GM21786 (cell line): ENCODE measurements around the gene TRIM13.
A peak's percentile ranks its signal among the peaks of the same experiment; 100 is the strongest.
"Not testable (repeated sequence)": the region's sequence is repeated elsewhere in the genome, so short reads cannot be mapped to it uniquely, and the experiment has no call there.

Experiments
- ATAC-seq: cut with Tn5 transposase; IDR thresholded peaks from one replicate; pipeline ENCODE4 v1.9.1; 2021; ENCODE audit not compliant: unreplicated experiment

Gene TRIM13

GRCh38 chr13:49996951-49997895 lies at the start of gene TRIM13:
Gene TRIM13 (plus strand): TSS chr13:49997042. CDS start chr13:50011941, 14,899 bp downstream.
- peak; percentile 72 for ATAC-seq

DNA sequence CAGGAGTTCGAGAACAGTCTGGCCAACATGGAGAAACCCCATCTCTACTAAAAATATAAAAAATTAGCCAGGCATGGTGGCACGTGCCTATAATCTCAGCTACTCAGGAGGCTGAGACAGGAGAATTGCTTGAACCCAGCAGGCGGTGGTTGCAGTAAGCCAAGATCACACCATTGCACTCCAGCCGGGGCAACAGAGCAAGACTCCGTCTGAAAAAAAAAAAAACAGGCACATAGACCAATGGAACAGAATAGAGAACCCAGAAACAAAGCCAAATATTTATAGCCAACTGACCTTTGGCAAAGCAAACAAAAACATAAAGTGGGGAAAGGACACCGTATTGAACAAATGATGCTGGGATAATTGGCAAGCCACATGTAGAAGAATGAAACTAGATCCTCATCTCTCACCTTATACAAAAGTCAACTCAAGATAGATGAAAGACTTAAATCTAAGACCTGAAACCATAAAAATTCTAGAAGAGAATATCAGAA lies 48.0 kb upstream of the TRIM13 start:
- ATAC-seq: not testable (repeated sequence)

GRCh38 chr13:49951754-49952535 lies 44.9 kb upstream of the TRIM13 start:
- ATAC-seq: no peak

GRCh38 chr13:49953560-49953959 lies 43.3 kb upstream of the TRIM13 start:
- no peak for ATAC-seq

DNA sequence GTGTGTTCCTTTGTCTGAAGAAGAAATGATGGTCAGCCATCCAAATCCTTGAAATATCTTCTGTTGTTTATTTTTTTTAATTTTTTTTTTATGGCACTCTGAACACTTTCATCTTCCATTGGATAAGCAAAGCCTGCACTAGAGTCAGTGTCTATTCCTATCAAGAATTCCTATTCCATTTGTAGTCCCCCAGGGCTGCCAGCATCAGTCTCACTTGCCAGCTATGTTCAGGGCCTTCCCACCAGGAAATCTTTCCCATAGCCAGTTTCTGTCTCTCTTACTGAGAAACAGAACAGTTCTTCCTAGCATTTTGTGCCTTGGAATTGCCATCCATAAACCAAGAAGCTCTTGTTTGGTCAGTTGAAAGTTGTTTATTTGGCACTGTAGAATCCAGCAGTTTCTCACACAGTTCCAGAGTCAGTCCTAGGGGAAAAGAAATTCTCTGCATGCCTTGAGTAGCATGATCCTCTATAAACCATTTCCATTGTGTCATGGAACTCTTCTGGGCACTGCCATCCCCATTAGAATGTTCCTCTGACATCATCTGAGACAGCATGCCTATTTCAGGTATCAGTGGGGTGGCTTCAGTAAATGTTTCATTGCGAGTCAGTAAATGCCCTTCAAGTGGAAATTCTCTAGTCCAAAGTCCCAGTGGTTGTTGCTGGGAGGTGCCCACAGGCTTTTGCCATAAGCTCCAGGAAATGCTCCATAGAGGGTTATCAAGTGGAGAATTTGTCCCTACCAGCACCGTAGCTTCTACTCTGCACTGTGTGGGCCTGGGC lies 42.0 kb upstream of the TRIM13 start:
- ATAC-seq: no peak

DNA sequence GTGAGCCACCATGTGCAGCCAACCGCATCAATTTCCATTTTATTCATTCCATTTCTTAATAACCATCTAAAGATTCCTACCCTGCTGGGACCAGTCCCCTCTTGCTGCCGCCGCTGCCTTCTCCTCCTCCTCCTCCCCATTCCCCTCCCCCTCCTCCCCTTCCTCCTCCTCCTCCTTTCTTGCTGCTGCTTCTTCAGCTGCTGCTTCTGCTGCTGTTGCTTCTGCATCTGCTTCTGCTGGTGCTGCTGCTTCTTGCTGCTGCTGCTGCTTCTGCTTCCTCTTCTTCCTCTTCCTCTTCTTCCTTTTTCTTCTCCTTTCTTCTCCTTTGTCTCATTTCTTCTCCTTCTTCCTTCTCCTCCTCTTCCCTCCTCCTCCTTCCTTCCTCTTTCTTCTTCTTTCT lies 40.7 kb upstream of the TRIM13 start:
- ATAC-seq: no peak

- no peak for ATAC-seq
Measured at GRCh38 chr13:49958321-49958720, 38.5 kb upstream of the TRIM13 start.

DNA sequence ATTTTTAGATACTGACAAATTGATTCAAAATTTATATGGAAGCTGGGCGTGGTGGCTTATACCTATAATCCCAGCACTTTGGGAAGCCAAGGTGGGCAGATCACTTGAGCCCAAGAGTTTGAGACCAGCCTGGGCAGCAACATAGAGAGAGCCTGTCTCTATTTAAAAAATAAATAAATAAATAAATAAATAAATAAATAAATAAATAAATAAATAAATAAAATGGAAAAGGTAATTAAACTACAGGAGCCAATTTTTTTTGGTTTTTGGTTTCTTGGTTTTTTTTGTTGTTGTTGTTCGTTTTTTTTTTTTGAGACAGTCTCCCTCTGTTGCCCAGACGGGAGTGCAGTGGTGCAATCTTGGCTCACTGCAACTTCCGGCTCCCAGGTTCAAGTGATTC lies 29.4 kb upstream of the TRIM13 start:
- no peak for ATAC-seq

DNA sequence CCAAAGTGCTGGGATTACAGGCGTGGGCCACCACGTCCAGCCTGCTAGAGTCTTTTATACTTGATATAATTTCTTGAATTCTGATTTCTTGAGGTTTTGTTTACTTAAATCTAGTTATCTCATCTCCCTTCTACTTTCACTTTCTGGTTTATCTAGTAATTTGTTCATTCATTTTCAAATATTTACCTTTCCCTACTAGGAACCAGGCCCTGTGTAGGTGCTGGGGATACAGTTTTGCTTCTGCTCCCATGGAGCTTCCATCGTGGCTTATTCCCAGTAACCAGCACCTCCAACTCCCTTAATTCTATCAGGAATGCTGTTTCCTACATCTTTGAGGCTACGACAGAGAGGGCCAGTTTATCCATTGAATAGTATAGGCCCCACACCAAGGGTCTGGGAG lies 24.1 kb upstream of the TRIM13 start:
- ATAC-seq: no peak

- no peak for ATAC-seq
Measured at GRCh38 chr13:49975826-49976225, 21.0 kb upstream of the TRIM13 start.

- peak; percentile 80 for ATAC-seq
Measured at GRCh38 chr13:49976314-49977258, 20.3 kb upstream of the TRIM13 start.

DNA sequence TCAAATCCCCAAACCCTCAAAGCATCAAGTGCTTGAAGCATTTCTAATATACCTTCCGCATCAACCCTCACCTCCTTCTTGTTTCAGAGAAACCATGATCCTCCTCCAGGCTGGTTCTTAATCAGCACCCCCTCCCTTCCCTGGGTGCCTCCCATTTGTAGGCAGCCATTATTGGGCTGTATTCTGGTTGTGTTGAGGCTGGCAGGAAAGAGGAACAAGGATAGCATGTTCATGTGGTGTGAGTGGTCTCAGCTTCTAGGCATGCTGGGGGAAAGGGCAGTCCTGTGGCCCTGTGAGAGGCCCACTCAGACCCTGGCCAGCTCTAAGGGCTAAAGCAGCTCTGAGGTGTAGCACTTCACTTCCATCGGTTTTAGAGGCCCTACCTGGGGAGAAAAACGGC lies 18.9 kb upstream of the TRIM13 start:
- ATAC-seq: no peak

- ATAC-seq: no peak
Measured at GRCh38 chr13:49980266-49980665, 16.6 kb upstream of the TRIM13 start.

DNA sequence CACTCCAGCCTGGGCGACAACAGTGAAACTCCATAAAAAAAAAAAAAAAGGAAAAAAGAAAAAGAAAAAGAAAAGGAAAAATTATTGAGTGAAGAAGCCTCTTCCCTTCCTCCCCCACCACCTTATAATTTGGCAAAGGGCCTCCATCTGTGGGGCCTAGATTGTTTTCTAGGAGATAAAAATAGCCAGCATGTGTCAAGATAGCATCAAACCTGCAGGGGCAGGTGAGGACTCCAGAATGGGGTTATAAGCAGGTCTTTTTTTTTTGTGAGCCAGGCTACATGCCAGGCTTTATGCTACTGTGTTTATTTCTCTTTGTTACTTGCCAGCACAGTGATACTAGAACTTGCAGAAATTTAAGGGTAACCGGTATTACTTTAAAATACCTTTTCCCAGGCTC lies 11.7 kb upstream of the TRIM13 start:
- ATAC-seq: no peak

- no peak for ATAC-seq
Measured at GRCh38 chr13:49986471-49986870, 10.4 kb upstream of the TRIM13 start.

DNA sequence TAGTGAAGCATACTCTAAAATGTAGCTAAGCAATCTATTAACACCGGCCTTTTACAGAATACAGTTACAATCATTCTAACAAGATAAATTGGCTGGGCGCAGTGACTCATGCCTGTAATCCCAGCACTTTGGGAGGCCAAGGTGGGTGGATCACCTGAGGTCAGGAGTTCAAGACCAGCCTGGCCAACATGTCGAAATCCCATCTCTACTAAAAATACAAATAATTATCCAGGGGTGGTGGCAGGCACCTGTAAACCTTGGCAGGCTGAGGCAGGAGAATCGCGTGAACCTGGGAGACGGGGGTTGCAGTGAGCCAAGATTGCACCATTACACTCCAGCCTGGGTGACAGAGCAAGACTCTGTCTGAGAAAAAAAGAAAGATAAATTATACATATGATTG lies 6.2 kb upstream of the TRIM13 start:
- ATAC-seq: not testable (repeated sequence)

DNA sequence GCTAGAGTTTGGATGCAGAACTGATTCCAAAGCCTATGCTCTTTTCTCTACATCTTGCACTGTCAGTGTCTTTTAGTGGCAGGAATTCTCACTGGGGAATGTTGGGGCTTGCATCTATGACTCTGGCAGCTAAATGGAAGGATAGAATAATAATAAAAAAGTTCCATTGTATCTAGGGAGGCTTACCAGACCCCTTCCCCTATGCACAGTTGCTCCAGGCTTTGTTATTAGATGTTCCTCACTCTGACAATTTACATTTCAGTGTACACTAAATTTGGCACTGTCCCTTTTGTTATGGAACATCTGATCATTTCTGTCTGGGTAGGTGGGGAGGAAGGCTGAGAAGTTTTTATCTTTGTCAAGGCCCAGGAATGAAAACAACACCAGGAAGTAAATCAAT lies 3.7 kb upstream of the TRIM13 start:
- no peak for ATAC-seq

DNA sequence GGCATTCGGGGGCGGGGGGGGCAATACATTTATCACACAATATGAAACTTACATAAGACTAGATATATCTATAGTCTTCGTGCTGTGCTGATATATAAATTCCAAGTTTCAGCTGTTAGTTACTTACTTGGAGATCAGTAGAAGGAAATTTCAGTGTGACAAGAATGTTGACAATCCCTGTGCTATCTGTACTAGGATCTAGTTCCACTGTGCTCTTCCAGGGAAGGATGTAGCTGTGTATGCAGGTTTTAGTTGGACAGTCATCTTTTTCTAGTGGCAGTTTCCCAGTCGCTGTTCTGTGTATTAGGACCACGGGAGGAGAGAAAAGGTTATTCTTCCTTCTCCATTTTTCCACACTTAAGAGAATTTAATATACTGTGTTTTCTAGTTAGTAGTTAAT lies 3.2 kb upstream of the TRIM13 start:
- no peak for ATAC-seq

GRCh38 chr13:49995625-49996101 lies 1.2 kb upstream of the TRIM13 start:
- ATAC-seq: no peak
